GM12878 (cell line): Measurements from ENCODE around the gene PKP2.

Source experiments
- PAX8 ChIP-seq: fragments of 450-650 bp; IDR thresholded peaks from 2 replicates; pipeline ENCODE4 v1.6.1; 2017; ENCODE audit warnings: mild to moderate bottlenecking, moderate library complexity
- POLR2A ChIP-seq: IDR thresholded peaks from 2 replicates; pipeline ENCODE4 v1.6.1; 2011; ENCODE audit warnings: low read depth, mild to moderate bottlenecking, low read length

- TF ChIP-seq POLR2A (no peak), PAX8 (no peak)
These were observed 92.3 kb downstream of the PKP2 start for GRCh38 chr12:32804301-32804700.
